Left renal cortex interstitium (tissue), 4 donors: Measurements from ENCODE around the gene PIK3CD. TPM values are rescaled to one million over a fixed set of nuclear protein-coding genes. Genes with fewer than 3 reads are reported as not detected.
"Not testable (repeated sequence)": the region's sequence is repeated elsewhere in the genome, so short reads cannot be mapped to it uniquely, and the experiment has no call there.

Experiments
- DNase-seq, 4 donors: peaks; one replicate each; pipeline ENCODE4 v3.0.0-alpha.2; 2013; ENCODE audit warnings: low read depth in 4 of 4, low spot score in 2 of 4, missing footprints in 1 of 4
- polyA plus RNA-seq, 4 donors: library from polyadenylated mRNA; unstranded; fragments of 120-200 nt; gene quantifications; one replicate each; pipeline ENCODE4 v1.2.1, GENCODE V29; 2013; ENCODE audit not compliant: insufficient read length in 4 of 4

PIK3CD gene
- polyA plus RNA-seq, 4 donors: 5.9 to 9.6 (median 7.4) TPM

DNA sequence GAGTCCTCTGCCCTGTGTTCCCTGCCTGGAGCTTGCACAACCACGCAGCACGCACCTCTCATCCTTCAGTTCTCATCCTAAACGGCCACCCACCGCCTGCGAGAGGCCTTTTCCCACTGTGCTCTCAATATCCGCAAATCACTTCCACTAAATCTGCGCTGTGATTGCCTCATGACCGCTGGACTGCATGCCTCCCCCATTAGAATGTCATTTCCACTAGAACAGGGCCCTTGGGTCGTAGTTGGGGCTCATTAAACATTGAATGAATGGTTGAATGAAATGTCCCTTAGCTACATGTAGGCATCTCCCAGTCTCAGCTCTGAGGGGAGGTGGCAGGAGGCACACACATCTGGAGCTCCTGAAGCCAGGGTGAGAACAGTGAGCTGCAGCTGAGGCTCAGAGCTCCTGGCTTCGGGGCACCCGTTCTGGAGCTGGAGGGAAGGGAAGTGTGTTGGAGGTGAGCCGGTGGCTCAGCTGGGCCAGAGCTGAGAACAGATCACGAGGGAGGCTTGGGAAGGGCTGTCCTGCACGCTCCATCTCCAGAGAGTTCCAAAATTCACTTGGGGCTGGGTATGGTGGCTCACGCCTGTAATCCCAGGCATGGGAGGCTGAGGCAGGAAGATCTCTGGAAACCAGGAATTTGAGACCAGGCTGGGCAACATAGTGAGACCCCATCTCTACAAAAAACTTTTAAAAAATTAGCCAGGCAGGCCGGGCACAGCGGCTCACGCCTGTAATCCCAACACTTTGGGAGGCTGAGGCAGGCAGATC lies 32.4 kb upstream of the PIK3CD start:
- DNase-seq: no peak

DNA sequence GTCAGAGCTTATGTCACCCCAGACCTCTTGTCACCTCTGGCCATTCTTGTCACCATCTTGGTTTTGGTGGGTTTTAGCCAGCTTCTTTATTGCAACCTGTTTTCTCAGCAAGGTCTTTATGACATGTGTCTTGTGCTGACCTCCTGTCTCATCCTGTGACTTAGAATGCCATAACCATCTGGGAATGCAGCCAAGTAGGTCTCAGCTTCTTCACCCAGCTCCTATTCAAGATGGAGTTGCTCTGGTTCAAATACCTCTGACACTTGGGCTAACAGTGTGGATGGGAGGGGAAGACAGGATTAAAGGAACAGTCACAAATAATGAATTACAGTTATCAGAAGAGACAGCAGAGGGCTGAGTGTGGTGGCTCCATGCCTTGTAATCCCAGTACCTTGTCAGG lies 30.5 kb upstream of the PIK3CD start:
- no peak for DNase-seq

DNA sequence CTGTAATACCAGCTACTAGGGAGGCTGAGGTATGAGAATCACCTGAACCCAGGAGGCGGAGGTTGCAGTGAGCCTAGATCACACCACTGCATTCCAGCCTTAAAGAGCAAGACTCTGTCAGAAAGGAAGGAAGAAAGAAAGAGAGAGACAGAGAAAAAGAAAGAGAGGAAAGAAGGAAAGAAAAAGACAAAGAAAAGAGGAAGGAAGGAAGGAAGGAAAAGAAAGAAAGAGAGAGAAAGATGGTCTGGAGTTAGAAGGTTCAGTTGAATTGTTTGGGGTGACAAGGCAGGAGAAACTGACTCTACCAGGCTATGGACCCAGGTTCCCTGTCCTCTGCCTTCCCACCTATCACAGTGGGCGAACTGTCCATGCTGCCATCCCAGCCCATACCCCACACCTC lies 27.4 kb upstream of the PIK3CD start:
- no peak for DNase-seq

DNA sequence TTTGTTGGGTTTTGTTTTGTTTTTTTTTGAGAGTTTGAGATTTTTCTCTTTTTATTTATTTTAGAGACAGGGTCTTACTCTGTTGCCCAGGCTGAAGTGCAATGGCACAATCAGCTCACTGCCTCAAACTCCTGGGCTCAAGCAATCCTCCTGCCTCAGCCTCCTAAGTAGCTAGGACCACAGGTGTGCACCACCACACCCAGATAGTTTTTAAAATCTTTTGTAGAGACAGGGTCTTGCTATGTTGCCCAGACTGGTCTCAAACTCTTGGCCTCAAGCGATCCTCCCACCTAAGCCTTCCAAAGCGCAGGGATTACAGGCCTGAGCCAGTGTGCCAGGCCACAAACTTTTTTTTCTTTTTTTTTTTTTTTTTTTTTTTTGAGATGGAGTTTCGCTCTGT lies 26.5 kb upstream of the PIK3CD start:
- DNase-seq: not testable (repeated sequence)

DNA sequence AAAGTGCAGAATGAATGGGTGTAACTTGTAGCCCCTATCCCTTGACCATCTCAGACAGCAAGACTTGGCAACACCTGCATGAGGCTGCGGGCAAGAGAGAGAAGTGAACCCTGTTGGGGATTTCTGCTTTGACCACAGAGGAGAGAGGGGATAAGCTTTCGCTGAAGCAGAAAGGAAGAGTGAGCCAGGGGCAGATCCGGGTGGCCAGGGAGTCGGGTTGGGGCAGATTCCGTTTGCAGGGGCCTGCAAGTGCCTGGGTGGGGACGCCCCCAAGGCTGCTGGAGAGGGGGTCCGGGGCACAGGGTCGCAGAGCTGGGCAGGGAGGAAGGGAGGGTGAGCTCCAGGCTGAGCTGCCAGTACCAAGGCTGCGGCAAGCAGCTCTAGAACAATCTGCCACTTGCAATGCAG lies 25.3 kb upstream of the PIK3CD start:
- DNase-seq: no peak

DNA sequence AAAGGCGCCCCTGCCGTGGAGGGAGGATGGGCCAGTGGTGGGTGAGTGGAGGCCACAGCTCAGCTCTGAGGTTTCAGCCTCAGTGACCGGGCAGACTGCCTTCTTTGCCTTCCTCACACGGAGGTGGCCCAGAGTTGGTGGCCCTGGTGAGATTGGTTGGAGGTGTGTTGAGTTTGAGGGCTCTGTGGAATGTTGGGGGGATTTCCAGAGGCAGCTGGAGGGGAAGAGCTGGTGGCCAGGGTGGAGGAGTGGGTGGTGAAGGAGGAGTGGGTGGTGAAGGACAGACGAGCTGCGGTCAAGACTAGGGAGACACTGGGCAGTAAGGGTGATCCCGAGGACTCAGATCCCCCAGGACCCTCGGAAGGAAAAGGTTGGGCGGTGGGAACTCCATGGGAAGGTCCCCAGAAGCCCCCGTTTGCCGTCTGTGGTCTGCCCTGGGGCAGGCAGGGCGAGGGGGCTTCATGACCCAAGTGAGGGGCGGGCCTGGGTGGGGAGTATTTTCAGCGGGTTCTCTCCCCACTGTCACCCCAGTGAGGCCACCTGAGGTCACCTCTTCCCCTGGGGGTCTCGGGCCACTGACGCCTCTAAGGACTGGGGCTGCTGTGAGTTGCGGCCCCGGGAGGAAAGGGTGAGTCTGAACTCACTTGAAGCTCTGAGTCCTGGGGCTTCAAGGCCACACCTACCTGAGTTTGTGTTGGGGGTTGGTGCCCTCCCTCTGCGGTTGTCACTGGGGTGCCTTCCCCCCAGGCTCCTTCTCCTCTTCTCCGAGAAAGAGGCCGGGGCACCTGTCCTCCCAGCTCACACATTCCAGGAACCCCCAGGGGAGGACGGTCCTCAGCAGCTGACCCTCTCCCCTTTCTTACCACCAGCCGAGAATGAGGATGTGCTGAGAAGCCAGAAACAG lies 22.7 kb upstream of the PIK3CD start:
- DNase-seq: no peak

DNA sequence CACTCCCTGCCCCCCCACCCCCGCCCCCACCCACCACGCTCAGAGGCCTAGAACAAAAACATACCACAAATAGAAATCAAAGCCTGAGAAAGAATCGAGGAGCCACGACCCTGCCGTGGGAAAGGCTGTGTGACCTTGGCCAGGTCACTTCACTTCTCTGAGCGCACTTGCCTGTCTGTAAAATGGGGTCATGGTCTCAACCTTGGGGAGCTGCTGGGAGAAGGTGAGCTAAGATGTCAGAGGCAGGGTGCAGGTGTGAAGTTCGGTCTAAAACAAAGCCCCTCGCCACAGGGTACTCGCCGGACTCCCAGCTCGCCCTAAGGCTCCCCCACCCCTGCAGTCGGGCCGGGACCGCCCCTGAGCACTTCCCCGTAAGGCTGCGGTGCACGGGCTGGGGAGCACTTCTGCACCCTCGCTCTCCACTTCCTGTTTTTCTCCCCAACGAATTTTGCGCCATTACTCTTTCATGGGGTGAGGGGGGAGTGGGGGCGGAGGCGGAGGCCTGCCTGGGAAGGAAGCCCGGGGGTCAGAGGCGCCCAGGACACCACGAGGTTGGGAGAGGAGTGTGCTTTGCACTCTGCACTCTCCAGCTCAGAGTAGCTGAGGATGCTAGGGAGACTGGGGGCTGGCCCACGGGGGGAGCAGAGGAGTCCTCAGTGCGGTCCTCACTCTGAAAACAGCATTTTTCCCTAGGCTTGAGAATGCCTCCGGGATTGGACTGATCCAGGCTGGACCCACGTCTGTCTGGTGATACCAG lies 21.9 kb upstream of the PIK3CD start:
- no peak for DNase-seq

DNA sequence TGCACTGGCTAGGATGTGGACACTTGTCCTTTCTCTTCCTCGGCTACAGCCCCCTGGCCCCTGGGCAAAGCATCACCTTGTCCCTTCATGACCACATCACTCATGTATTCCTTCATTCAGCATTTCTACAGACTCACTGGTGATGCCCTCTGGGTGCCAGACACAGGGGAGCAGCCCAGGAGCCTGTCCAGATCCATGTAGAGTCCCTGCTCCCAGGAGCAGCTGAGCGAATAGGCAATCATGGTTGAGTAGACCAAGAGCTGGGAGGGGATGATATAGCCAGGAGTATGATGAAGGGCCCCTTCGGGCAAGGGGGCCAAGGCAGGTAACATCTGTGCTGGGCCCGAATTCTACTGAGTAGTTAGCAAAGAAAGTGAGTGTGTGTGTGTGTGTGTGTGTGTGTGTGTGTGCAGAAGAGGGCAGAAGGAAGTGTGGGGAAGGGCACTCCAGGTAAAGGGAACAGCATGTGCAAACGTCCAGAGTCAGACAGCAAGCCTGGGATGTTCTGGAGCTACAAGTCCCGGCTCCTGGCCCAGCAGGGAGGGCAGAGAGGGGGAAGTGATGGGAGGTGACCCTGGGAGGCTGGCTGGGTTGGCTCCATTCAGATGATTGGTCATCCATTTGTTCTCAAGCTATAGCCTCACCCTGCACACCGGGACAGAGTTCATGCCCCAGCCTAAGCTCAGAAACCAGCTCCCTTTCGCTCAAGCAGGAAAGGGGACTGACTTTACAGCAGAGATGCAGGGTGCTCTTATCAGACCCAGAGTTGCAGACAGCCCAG lies 21.0 kb upstream of the PIK3CD start:
- DNase-seq: no peak

DNA sequence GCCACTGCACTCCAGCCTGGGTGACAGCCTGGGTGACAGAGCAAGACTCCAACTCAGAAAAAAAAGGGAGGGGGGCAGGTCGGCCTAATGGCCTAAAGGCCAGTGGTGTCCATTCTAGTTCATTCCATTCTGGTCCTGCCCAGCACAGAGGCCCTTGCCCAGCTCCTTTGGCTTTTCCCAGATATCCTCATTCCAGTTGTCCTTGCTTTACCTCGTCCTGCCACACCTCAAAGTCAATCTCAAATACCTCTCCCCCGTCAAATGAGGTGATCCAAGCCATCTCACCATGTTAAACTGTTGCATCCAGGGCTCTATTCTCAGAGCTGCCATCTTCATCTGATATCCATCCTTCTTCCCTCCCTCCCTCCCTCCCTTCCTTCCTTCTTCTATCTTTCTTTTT lies 19.9 kb upstream of the PIK3CD start:
- no peak for DNase-seq

DNA sequence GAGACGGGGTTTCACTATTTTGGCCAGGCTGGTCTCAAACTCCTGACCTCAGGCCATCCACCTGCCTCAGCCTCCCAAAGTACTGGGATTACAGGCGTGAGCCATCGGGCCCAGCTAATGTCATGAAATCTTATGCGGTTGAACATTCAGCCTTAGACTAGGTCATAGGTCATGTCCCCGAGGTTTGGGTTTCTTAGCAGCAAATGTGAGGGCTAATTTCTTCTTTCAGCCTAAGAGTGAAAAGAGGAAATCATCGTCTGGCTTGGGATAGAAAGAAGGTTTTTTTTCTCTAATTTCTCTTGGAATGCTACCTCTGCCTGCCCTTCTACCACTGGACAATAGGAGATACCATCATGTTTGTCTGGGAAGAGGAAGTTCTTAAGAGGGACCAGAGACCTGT lies 18.0 kb upstream of the PIK3CD start:
- DNase-seq: no peak

DNA sequence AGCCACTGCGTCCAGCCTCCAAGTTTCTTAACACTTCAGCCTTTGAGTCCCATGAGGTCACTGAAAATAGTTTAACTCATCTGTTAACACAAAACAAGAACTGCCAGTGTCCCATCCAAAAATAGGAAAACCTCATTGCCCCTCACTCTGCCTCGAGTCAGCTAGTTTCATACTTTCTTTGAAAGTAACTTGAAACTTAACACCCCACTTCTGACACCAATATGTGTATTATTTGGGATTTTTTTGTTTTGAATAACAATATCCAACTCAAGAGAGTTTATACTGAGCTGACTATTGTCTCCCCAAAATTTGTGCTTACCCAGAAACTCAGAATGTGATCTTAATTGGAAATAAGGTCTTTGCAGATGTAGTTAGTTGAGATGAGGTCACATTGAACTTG lies 16.9 kb upstream of the PIK3CD start:
- DNase-seq: no peak

DNA sequence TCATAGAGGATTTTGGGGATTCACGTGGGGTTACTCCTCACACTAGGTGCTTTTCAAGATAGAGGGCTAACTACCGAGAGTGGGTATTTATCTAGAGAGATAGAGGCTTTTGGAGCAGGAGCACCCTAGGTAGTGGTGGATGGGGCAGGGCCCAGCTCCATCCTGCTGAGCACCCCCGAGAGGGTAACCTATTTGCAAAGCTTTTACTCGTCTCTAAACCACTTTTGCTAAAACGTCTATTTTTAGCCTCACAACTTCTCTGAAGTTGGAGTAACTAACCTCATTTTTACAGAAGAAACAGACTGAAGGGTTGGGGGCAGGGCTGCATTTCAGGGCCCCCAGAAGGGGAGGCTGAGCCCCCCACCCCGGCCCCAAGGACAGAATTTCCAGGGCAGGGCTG lies 12.3 kb upstream of the PIK3CD start:
- no peak for DNase-seq

DNA sequence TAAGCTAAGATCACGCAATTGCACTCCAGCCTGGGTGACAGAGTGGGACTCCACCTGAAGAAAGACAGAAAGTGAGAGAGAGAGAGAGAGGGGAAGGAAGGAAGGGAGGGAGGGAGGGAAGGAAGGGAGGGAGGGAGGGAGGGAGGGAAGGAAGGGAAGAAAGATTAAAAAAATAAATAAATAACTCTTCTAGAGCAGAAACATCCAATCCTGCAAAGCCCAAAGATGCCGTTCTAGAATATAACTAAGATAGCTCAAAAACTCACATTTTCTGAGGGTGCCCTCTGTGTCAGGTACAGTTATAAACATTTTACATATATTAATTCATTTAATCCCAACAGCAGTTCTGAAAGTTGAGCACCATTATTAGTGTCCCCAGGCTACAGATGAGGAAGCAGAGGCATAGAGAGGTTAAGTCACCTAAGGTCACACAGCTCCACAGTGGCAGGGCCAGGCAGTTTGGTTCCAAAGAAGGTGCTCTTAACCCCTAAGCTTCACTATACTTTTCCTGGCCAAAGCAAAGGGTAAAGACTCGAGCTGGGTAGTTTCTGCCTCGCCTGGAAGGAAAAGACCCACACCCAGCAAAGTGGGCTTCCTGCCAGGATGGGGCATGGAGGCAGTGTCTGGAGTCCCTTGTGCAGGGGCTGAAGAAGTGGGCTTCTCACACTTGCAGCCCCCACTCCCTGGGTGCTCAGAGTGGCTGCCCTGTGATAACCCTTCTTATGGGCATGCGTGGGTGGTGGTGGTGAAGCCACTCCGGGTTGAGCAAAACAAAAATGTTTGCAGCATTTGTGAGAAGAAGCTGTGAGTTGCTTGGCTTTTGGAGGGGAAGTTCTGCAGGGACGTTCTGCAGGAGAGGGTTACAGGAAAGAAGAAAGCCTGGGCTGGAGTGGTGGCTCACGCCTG lies 7.9 kb upstream of the PIK3CD start:
- no peak for DNase-seq

DNA sequence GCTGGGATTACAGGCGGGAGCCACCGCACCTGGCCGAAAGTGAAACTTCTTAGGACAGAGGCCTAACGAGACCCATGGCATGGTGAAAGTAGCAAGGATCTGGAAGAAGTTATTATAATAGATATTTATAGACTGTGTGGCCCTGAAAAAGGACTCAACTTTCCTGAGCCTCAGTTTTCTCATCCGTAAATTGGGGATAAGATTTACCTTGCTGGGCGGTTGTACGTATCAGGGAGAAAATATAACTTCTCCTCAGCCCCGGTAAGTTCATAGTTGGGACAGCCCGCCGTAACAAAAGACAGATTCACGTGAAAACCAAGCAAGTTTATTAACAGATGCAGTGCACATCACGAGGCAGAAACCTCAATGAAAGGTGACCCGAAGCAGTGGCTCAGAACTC lies 5.5 kb upstream of the PIK3CD start:
- DNase-seq: no peak

DNA sequence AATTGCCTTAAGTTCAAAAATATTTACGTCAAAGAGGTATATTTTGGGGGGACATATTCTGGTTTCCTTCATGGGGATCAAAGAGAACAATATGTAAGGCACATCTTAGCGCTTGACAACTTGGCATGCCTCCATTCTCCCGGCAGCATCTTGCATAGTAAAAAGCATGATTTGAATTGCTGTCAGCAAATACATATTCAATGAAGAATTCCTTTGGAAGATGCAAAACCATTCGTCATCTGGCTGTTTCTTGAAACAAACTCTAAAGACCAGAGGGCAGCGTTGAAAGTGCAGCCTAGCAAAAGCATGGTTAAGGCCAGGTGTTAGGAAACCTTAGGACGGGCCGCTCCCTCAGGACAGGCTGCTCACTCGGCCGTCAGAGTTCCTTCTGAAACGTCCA lies 3.4 kb upstream of the PIK3CD start:
- DNase-seq: no peak

DNA sequence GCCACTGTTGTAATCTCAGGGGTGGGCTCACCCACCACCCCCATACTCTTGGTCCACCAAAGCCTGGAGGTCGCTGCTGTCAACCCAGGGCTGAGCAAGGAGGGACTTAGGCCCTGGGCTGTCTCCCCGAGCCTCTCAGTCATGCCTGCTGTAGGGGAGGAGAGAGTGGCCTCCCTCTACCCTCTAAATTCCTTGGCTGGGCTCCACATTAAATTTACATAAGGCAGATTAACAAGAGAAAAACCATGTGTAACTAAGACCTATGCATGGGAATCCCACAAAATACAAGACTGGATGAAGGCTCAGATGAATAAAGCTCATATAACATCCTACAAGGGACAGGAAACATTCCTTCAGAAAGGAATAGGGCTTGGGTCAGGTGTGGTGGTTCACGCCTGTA lies 1.8 kb upstream of the PIK3CD start:
- DNase-seq: peak in 1 of 4 donors; percentile 24

DNA sequence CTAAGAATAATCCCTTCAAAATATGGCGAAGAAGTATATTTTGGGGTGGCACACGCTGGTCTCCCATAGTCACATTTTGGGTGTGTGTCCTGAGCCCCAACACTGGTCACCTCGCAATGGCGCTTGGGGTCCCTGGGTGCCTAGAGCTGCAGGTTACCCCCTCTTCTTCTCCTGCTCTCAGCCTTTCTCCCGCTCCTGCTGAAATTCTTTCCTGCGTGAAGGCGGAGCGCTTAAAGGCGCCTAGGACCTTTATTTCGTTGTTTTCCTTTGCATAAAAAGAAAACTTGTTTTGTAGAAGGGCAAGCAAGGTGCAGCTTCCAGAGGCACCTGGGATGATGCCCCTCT lies 339 bp upstream of the PIK3CD start:
- no peak for DNase-seq

DNA sequence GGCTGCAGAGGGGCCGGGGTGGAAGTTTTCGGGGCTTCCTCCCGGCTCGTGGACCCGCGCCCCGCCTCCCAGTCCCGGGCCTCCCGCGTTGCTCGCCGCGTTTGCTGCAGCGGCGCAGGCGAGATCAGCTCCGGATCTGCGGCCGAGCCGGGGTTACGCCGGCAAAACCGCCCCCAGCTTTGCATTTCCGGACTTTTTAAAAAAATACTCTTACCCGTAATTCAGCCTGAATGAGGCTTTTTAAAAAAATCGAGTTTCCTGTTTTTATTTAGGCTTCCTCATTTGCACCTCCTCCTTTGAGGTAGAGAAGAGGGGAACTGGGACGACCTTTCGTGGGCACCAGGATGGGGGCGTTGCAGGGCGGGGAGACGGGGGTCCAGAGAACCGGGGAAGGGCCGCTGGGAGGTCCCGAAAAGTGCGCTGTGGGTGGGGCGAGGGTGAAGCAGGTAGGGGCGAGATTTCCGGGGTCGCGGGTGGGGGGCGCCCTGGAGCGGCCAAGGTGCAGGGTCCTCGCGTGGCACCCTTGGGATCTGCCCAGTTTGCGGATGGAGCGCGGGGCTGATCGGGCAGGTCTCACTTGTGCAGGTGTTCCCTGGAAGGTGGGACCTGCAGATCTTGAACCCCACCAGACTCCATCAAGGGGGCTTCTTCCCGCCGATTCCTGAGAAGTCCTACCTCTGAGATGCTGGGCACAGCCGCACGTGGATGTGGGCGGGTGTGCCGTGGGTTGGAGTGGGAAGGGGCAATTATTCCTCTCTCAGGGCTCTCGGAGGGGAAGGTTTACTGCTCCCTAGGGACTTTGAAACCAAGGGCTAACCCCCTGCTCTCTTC lies 1.1 kb downstream of the PIK3CD start:
- peak in 1 of 4 donors; percentile 7 for DNase-seq

DNA sequence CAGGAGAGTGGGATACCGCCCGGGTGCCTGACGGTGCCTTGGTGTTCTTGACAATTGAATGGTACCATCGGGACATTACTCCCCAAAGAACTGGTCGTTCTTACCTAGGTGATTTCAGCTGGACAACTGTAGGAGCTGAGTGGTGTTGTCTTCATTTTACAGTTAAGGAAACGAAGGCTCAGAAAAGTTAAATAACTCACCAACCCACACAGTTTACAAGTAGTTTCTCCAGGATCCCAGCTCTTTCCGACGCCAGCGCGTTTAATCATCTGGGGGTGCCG lies 1.6 kb downstream of the PIK3CD start:
- DNase-seq: no peak
